K562 (cell line): ENCODE results near the gene LTA. TPM values are rescaled to one million over a fixed set of nuclear protein-coding genes. Genes with fewer than 3 reads are reported as not detected.

Source experiments
- ARNT ChIP-seq, 2 experiments: fragments of 450-650 bp; IDR thresholded peaks; 2 replicates each; pipeline ENCODE4 v1.6.1; 2016; ENCODE audit warnings: mild to moderate bottlenecking in 1 of 2
- ASH1L ChIP-seq: fragments of 450-650 bp; IDR thresholded peaks from 2 replicates; pipeline ENCODE4 v1.6.1; 2018; ENCODE audit warnings: borderline replicate concordance, mild to moderate bottlenecking, low read depth; ENCODE audit not compliant: partially characterized antibody
- BRD4 ChIP-seq: fragments of 200-600 bp; sonication (generic); IDR thresholded peaks from 2 replicates; pipeline ENCODE4 v1.6.1; 2017; ENCODE audit warnings: inconsistent platforms
- CREBBP ChIP-seq: IDR thresholded peaks from one replicate; pipeline ENCODE4 v1.6.1; 2012; ENCODE audit warnings: low read depth, mild to moderate bottlenecking, control low read depth, inconsistent platforms, low read length
- DLX4 ChIP-seq: fragments of 250-450 bp; sonication (Bioruptor Pico); IDR thresholded peaks from 2 replicates; pipeline ENCODE4 v1.6.1; 2021; ENCODE audit warnings: mild to moderate bottlenecking
- E2F3 ChIP-seq: fragments of 250-450 bp; sonication (Bioruptor Pico); IDR thresholded peaks from 2 replicates; pipeline ENCODE4 v1.4.0; 2020; ENCODE audit warnings: mild to moderate bottlenecking
- E2F5 ChIP-seq: sonication (generic); formaldehyde crosslinking; IDR thresholded peaks from 2 replicates; pipeline ENCODE4 v1.8.0; 2022; ENCODE audit warnings: mild to moderate bottlenecking, missing genetic modification reagents
- FOSL1 ChIP-seq: fragments of 200-800 bp; sonication (Bioruptor generic); conservative IDR thresholded peaks from 2 replicates; pipeline ENCODE4 v1.6.1; 2016; ENCODE audit warnings: missing genetic modification characterization, missing compliant biosample characterization
- HDGF ChIP-seq: fragments of 450-650 bp; IDR thresholded peaks from 2 replicates; pipeline ENCODE4 v1.6.1; 2016
- HMBOX1 ChIP-seq: sonication (generic); IDR thresholded peaks from 2 replicates; pipeline ENCODE4 v1.6.1; 2016
- KLF16 ChIP-seq: IDR thresholded peaks from 2 replicates; pipeline ENCODE4 v1.6.1; 2016; ENCODE audit warnings: antibody characterized with exemption
- RCOR1 ChIP-seq, 2 experiments: IDR thresholded peaks; 2 replicates each; pipeline ENCODE4 v1.6.1; 2012; ENCODE audit warnings: low read depth in 2 of 2, low read length in 2 of 2, borderline replicate concordance in 1 of 2, improper control_type of control experiment in 1 of 2
- SLC30A9 ChIP-seq: fragments of 250-450 bp; sonication (Bioruptor Pico); IDR thresholded peaks from 2 replicates; pipeline ENCODE4 v1.8.0; 2022; ENCODE audit warnings: mild to moderate bottlenecking, moderate library complexity
- SNAPC5 ChIP-seq: fragments of 250-450 bp; sonication (Bioruptor Pico); IDR thresholded peaks from 2 replicates; pipeline ENCODE4 v1.8.0; 2021; ENCODE audit warnings: moderate library complexity, mild to moderate bottlenecking, inconsistent platforms
- TARDBP ChIP-seq: fragments of 450-650 bp; IDR thresholded peaks from 2 replicates; pipeline ENCODE4 v1.6.1; 2016
- TFAM ChIP-seq: fragments of 250-450 bp; sonication (Bioruptor Pico); conservative IDR thresholded peaks from 2 replicates; pipeline ENCODE4 v1.5.0; 2021; ENCODE audit warnings: mild to moderate bottlenecking, moderate library complexity
- USF1 ChIP-seq: sonication (generic); formaldehyde crosslinking; IDR thresholded peaks from 2 replicates; pipeline ENCODE4 v1.9.0; 2022; ENCODE audit warnings: mild to moderate bottlenecking, missing genetic modification reagents
- YBX1 ChIP-seq: fragments of 450-650 bp; IDR thresholded peaks from 2 replicates; pipeline ENCODE4 v1.7.1; 2016; ENCODE audit warnings: mild to moderate bottlenecking
- ZBTB11 ChIP-seq, 3 experiments: fragments of 200-800 bp in 1 of 3; fragments of 250-450 bp in 1 of 3; fragments of 450-650 bp in 1 of 3; sonication (Bioruptor Pico) in 1 of 3; sonication (Bioruptor generic) in 1 of 3; formaldehyde crosslinking in 1 of 3; IDR thresholded peaks; 2 replicates each; pipeline versions ENCODE4 v1.6.1 to v1.8.0; 2016 to 2022; ENCODE audit warnings: mild to moderate bottlenecking in 2 of 3, missing genetic modification characterization in 2 of 3, missing compliant biosample characterization in 1 of 3, moderate library complexity in 1 of 3
- ZNF121 ChIP-seq: sonication (generic); formaldehyde crosslinking; conservative IDR thresholded peaks from 2 replicates; pipeline ENCODE4 v1.8.0; 2022; ENCODE audit warnings: missing genetic modification reagents
- ZNF408 ChIP-seq: fragments of 250-450 bp; sonication (Bioruptor Pico); IDR thresholded peaks from 2 replicates; pipeline ENCODE4 v1.4.0; 2020; ENCODE audit warnings: low read depth, mild to moderate bottlenecking, moderate library complexity
- ZNF740 ChIP-seq, 3 experiments: fragments of 200-800 bp in 1 of 3; sonication (Bioruptor generic) in 1 of 3; sonication (generic) in 1 of 3; formaldehyde crosslinking in 1 of 3; IDR thresholded peaks; 2 replicates each; pipeline versions ENCODE4 v1.6.1 to v1.8.0; 2016 to 2022; ENCODE audit warnings: mild to moderate bottlenecking in 2 of 3, missing compliant biosample characterization in 2 of 3, missing genetic modification characterization in 2 of 3, missing genetic modification reagents in 1 of 3
- polyA plus RNA-seq, 8 experiments: library from polyadenylated mRNA; depleted of rRNA in 4 of 8; stranded (reverse) in 5 of 8; unstranded in 3 of 8; fragments of >200 nt; fragmentation: Nextera tagmentation in 2 of 8; fragmentation: Illumina TruSeq in 1 of 8; extraction: Ambion mirVana in 2 of 8; extraction: Trizol in 1 of 8; gene quantifications; 2 replicates each; pipeline versions ENCODE4 v1.2.1 to v1.2.3, GENCODE V29; 2011 to 2014; ENCODE audit warnings: inconsistent platforms in 1 of 8, missing spikeins in 1 of 8
- total RNA-seq, 7 experiments: library from RNA; depleted of rRNA in 6 of 7; stranded (reverse); fragments of >200 nt in 6 of 7; fragmentation: Illumina TruSeq in 2 of 7; extraction: Trizol in 2 of 7; gene quantifications; 2 replicates each; pipeline versions ENCODE4 v1.2.1 to v1.2.3, GENCODE V29; 2011 to 2021; ENCODE audit warnings: low replicate concordance in 1 of 7

The LTA gene
- total and polyA plus RNA-seq, 9 of the 15 experiments (the other 6 are each of a cell fraction or from before 2014, with no cell fraction given) = 0.80 TPM; not detected in 8

- TF ChIP-seq ZBTB11 (CRISPR knock-in tag; IDR thresholded peaks at IDR 0.05) (no peak), SLC30A9 (CRISPR knock-in tag) (no peak), YBX1 (no peak), HMBOX1 (peak; percentile 58; the same call in 1 of the 2 replicates), E2F3 (CRISPR knock-in tag) (no peak), TFAM (CRISPR knock-in tag) (no peak), ARNT (IDR thresholded peaks at IDR 0.05) (no peak), CREBBP (no peak), HDGF (0 out of 2 replicates have a peak, but pooled peaks have one; percentile 4), ASH1L (no peak), TARDBP (no peak), SNAPC5 (CRISPR knock-in tag) (no peak), ZNF740 (CRISPR knock-in tag; IDR thresholded peaks at IDR 0.05) (no peak), ZNF740 (tag; IDR thresholded peaks at IDR 0.05) (no peak), USF1 (CRISPR knock-in tag) (no peak), KLF16 (no peak), ZNF121 (CRISPR knock-in tag) (no peak), DLX4 (CRISPR knock-in tag) (no peak), RCOR1 (IDR thresholded peaks at IDR 0.05; ENCODE audit: borderline replicate concordance in 1 of 2, low read depth in 2 of 2, low read length in 2 of 2) (no peak), BRD4 (no peak), FOSL1 (tag) (no peak), E2F5 (CRISPR knock-in tag) (peak; percentile 1; the same call in 1 of the 2 replicates), ZNF408 (CRISPR knock-in tag) (no peak)
These were observed 23.6 kb upstream of the LTA start (continued) for GRCh38 chr6:31548544-31548873.
